Activated T-cell treated with anti-CD3 and anti-CD28 coated beads, Interleukin-2, amount 50 U/mL, for 1 hour (primary cell): ENCODE measurements around the gene MCCC2.
"Not testable (repeated sequence)": the region's sequence is repeated elsewhere in the genome, so short reads cannot be mapped to it uniquely, and the experiment has no call there.

ENCODE experiments used
- DNase-seq: peaks from one replicate; pipeline ENCODE4 v3.0.0-alpha.2; 2020

The MCCC2 gene

GRCh38 chr5:71586941-71587765 lies at the start of gene MCCC2:
Gene MCCC2 (plus strand): TSS chr5:71587340. CDS start chr5:71587426, 86 bp downstream.
- peak; percentile 93 for DNase-seq

DNA sequence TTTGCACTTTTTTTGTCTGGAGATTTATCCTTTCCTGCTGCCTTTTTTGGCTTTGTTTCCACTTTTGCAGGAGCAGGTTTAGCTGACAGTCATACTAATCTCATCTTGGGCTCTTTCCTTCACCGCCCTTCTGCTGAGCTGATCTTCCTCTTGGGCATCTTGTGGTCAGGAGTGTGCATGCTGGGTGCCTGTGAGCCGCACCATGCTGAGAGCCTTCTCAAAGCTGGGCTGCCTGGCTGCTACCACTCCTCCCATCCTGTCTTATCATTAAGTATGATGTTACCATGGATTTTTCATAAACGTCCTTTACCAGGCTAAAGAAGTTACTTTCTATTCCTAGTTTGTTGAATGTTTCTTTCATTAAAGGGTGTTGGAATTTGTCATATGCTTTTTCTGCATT lies 49.5 kb upstream of the MCCC2 start:
- DNase-seq: no peak

DNA sequence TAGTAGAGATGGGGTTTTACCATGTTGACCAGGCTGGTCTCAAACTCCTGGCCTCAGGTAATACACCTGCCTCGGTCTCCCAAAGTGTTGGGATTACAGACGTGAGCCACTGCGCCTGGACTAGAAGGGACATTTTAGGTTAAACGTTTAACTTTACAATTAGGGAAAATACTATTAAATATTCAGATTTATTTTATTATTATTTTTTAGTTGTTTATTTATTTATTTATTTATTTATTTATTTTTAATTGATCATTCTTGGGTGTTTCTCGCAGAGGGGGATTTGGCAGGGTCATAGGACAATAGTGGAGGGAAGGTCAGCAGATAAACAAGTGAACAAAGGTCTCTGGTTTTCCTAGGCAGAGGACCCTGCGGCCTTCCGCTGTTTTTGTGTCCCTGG lies 36.3 kb upstream of the MCCC2 start:
- DNase-seq: not testable (repeated sequence)

- DNase-seq: not testable (repeated sequence)
These were observed 35.6 kb upstream of the MCCC2 start for GRCh38 chr5:71551582-71551981.

- DNase-seq: not testable (repeated sequence)
These were observed 35.0 kb upstream of the MCCC2 start for GRCh38 chr5:71552026-71552749.

- DNase-seq: no peak
These were observed 24.0 kb upstream of the MCCC2 start for GRCh38 chr5:71563161-71563560.

DNA sequence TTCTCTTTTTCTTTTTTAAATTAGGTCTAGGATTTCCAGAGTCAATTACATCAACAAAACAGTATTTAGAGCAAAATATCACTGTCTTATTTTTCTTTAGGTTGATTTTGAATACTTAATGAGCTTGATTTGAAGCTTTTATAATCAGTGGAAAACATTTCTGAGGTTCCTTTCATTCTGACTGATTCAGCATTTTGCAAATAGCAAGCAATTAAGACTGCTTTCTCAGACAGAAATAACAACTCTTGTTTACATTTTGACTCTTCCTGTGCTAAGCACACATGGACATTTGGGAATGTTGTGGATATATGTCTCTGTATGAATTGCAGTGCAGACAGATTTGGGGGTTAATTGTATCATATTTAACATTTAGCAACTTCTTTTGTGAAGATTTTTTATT lies 22.2 kb upstream of the MCCC2 start:
- DNase-seq: no peak

- DNase-seq: no peak
These were observed 17.2 kb upstream of the MCCC2 start for GRCh38 chr5:71569748-71570509.

DNA sequence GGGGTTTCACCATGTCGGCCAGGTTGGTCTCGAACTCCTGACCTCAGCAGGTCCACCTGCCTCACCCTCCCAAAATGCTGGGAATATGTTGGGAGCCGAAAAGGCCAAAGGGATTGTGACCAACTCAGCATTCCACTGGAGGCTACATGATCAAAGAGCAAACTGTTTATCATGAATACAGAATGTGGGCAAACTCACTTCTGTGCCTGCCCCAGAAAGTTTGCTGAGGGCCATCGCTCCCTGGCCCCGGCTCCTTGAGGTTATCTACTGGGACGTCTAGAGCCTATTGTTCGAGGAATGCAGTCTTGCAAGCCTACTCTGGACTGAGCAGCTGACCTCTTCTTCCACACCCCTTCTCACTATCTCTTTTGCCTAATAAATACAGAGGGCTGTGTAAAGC lies 15.3 kb upstream of the MCCC2 start:
- DNase-seq: not testable (repeated sequence)

- no peak for DNase-seq
These were observed 13.5 kb upstream of the MCCC2 start for GRCh38 chr5:71573591-71573990.

GRCh38 chr5:71575588-71575987 lies 11.6 kb upstream of the MCCC2 start:
- not testable (repeated sequence) for DNase-seq

DNA sequence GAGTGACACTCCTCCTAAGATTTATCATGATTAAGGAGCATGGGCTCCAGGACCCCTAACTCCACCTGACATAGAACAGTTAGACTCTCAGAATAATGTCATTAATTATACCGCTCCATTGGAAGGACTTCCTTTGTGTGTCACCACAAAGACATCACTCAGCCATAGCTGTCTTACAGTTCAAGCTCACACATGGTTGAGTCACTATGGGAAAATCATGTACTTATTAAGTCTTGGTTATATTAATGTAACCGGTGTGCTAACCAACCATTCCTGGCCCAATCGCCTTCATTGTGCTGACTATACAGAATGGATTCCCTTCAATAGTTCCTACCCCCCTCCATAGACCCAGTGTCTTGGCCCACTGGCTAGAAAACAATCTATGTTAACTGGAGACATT lies 10.9 kb upstream of the MCCC2 start:
- DNase-seq: no peak

GRCh38 chr5:71577839-71578238 lies 9.3 kb upstream of the MCCC2 start:
- not testable (repeated sequence) for DNase-seq

- DNase-seq: no peak
These were observed 4.1 kb upstream of the MCCC2 start for GRCh38 chr5:71582945-71583584.

GRCh38 chr5:71586052-71586940 lies 844 bp upstream of the MCCC2 start:
- peak; percentile 20 for DNase-seq

GRCh38 chr5:71587766-71588532 lies 809 bp downstream of the MCCC2 start:
- DNase-seq: no peak

- DNase-seq: no peak
These were observed 1.4 kb downstream of the MCCC2 start for GRCh38 chr5:71588533-71588885.

DNA sequence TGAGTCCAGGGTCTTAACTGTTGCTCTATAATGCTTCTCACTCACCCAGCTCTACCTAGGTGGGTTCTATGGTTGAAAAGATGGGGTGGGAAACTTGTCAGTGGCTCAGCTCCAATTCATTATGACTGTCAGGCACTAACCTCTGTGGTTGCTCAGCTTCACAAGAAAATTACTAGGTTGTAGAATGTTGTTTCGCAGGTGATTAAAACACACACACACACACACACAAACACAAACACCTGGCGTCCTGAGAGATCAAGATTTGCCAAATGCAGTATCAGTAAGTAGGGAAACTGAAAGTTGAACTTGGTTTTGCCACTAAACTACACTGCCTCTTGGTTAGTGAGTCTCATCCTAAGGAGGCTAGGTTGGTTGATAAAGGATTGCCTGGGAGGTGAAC lies 2.8 kb downstream of the MCCC2 start:
- DNase-seq: no peak

- no peak for DNase-seq
These were observed 4.0 kb downstream of the MCCC2 start for GRCh38 chr5:71591100-71591499.

DNA sequence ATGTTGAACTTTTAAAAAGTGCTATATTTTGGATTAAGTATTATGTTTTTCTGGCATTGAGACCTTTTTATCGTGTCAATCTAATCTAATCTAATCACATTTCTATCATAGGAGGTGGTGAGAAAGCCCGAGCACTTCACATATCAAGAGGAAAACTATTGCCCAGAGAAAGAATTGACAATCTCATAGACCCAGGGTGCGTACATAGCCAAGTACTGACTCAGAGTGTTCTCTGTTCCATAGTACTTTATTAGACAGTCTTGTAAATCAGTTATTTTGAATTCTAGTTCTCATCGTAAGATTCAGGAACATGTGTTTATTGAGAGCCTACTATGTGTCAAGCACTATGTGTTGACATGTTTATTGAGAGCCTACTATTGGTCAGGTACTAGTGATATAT lies 9.0 kb downstream of the MCCC2 start:
- no peak for DNase-seq

GRCh38 chr5:71597001-71597400 lies 9.9 kb downstream of the MCCC2 start:
- no peak for DNase-seq
